C1 segment of cervical spinal cord (tissue), 14 donors: ENCODE data around the gene ST8SIA5.
A peak's percentile ranks its signal among the peaks of the same experiment; 100 is the strongest.

ENCODE experiments used
- DNase-seq, 14 donors: peaks; one replicate each; lab custom pipeline; 2025; lab: John Stamatoyannopoulos, UW

ST8SIA5 gene

GRCh38 chr18:46629361-46629760 lies 127.5 kb downstream of the ST8SIA5 start:
- DNase-seq, result no peak

- DNase-seq, result no peak
These were observed 128.6 kb downstream of the ST8SIA5 start for GRCh38 chr18:46628206-46628605.

DNA sequence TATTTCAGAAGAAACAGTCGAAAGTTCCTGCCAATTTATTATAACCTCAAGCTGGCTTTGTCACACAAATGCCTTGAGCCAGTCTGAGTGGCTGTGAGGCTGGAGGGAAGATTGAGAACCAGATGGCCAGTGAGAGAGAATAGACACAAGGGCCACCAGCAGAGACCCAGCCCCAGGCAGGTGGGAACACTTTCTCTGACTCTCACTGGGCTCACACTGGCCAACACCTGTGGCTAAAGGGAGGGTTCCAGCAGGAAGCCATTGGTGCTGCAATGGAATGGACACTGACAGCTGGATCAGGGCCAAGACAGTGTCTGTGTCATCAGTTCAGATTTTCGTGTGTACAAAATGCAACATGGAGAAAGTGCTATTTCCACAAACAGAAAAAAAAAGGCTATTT lies 129.7 kb downstream of the ST8SIA5 start:
- DNase-seq, result peak in 1 of 14 donors; percentile 34

DNA sequence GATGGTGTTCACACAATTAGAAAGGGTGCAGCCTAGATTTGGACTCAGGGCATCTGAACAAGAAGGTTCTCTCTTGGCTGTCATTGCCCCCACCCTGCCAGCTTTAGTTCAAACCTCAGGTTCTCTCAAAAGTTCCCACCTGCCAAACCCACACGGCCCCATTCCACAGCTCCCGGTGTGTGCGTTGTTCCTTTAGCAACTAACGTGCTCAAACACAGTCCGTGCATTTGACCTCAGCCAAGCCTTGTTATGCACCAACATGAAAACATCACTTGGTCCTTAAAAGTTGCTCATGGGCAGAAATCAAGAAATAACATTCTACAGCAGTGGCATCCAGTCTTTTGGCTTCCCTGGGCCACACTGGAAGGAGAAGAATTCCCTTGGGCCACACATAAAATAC lies 131.8 kb downstream of the ST8SIA5 start:
- DNase-seq, result no peak

DNA sequence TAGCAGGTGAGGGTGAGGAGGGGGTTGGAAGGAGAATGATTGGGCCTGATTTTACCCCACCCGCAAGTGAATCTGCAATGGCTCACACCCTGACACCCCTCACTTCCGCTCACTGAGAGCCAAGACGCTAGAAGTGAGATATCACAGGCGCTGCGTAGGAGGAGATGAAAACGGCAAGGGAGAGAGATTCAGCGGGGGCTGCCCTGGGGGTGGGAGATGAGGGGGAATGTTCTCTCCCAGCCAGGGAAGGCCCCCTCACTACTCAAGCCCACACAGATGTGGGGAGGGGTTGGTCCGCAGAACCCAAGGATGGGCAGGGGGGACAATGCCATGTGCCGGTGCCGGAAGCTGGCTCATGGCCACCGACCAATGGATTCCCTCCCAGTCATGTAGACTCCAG lies 132.7 kb downstream of the ST8SIA5 start:
- no peak for DNase-seq

GRCh38 chr18:46623541-46623940 lies 133.3 kb downstream of the ST8SIA5 start:
- no peak for DNase-seq

GRCh38 chr18:46622999-46623398 lies 133.9 kb downstream of the ST8SIA5 start:
- no peak for DNase-seq

DNA sequence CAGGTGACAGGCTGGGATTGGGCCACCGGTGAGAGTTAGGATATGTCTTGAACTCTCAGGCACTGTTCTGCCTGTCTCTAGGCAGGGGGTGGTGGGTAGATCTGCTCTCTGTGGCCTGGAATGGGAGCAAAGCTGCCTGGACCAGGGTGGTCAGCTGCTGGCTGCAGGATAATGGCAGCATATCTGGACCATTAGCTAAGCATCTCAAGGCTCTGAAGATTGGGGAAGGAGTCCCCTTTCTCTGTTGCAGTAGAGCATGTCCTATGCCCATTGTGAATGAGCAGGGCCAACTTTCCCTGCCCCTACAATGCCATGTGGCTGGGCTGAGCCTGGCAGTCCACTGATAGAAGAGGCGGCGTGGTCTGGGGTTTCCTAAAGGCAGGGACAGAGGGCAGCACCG lies 134.4 kb downstream of the ST8SIA5 start:
- DNase-seq, result no peak

- DNase-seq, result no peak
These were observed 135.0 kb downstream of the ST8SIA5 start for GRCh38 chr18:46621871-46622270.

GRCh38 chr18:46621111-46621766 lies 135.6 kb downstream of the ST8SIA5 start:
- DNase-seq, result no peak

GRCh38 chr18:46619559-46619958 lies 137.3 kb downstream of the ST8SIA5 start:
- no peak for DNase-seq
